SKM-1 (cell line): ENCODE data around the gene RGL2.
"Not testable (repeated sequence)": the region's sequence is repeated elsewhere in the genome, so short reads cannot be mapped to it uniquely, and the experiment has no call there.

Experiments
- DNase-seq: peaks from one replicate; lab custom pipeline; 2025; ENCODE audit not compliant: unreplicated experiment; lab: John Stamatoyannopoulos, UW

Gene RGL2

GRCh38 chr6:33294086-33294823 lies 4.5 kb downstream of the RGL2 start:
- no peak for DNase-seq

GRCh38 chr6:33292996-33293682 lies 5.6 kb downstream of the RGL2 start:
- no peak for DNase-seq

DNA sequence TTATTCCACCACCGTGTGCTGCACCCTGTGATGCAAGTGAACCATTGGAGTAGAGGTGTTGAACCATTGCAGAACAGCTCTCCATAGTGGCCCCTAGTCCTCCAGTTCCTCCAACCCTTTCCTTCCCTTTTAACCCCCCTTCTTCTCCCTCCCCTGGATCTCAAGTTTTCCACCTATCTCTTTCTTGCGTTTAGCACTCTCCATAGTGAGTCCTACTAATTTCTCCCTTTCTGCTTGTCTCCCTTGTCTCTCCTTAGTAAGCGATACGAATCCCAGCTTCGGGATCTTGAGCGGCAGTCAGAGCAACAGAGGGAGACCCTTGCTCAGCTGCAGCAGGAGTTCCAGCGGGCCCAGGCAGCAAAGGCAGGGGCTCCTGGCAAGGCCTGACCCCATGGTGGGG lies 8.3 kb downstream of the RGL2 start:
- DNase-seq, result no peak

GRCh38 chr6:33289784-33290315 lies 8.9 kb downstream of the RGL2 start:
- no peak for DNase-seq

GRCh38 chr6:33288921-33289783 lies 9.6 kb downstream of the RGL2 start, which contains the start of the genes PFDN6 and WDR46:
Gene PFDN6 (plus strand): TSS chr6:33289601. CDS start chr6:33289857, 256 bp downstream.
Gene WDR46 (minus strand): TSS chr6:33289239. CDS start chr6:33289170, 69 bp downstream.
- DNase-seq, result peak; percentile 97

DNA sequence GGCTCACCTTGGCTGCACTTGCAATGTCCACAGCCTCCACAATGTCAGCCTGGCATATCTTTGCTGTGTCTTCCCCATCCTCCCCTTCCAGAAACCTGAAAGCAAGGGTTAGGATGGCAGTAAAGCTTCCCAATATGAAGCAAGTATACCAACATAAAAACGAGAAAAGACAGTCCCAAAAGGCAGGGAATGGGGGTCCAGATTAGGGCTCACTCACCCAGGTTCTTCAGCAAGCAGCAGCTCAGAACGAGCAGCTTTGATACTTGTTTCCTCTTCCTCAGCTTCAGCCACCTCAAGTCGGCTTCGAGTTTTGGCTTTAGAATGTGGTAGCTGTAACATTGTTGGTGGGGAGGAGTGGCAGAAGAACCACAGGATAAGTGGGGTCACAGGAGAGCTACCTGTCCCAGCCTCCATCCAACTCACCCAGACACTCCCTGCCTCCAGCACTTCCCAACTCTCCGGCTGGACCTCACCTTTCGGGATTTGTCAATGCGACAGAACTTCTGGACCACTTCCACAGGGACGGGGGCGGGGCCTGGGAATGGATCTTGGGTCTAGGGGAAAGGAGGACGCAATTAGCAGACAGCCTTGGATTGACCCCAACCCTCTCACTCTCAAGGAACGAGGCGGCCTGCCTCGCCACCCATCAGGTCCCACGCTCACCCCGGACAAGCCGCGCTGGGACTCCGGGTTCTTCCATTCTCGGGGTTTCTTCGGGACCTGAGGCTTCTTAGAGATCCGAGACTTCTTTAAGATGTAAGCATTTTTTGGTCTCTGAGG lies 10.4 kb downstream of the RGL2 start:
- no peak for DNase-seq

GRCh38 chr6:33286946-33287914 lies 11.5 kb downstream of the RGL2 start:
- DNase-seq, result no peak

DNA sequence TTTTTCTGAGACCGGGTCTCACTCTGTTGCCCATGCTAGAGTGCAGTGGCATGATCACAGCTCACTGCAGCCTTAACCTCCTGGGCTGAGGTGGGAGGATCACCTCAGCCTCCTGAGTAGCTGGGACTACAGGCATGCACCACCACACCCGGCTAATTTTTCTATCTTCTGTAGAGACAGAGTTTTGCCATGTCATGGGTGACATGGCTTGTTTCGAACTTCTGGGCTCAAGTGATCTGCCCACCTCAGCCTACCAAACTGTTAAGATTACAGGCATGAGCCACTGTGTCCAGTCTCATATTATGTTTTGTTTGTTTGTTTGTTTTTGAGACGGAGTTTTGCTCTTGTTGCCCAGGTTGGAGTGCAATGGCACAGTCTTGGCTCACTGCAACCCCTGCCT lies 13.5 kb downstream of the RGL2 start:
- not testable (repeated sequence) for DNase-seq

- DNase-seq, result no peak
These were observed 18.2 kb downstream of the RGL2 start for GRCh38 chr6:33280539-33280938.

DNA sequence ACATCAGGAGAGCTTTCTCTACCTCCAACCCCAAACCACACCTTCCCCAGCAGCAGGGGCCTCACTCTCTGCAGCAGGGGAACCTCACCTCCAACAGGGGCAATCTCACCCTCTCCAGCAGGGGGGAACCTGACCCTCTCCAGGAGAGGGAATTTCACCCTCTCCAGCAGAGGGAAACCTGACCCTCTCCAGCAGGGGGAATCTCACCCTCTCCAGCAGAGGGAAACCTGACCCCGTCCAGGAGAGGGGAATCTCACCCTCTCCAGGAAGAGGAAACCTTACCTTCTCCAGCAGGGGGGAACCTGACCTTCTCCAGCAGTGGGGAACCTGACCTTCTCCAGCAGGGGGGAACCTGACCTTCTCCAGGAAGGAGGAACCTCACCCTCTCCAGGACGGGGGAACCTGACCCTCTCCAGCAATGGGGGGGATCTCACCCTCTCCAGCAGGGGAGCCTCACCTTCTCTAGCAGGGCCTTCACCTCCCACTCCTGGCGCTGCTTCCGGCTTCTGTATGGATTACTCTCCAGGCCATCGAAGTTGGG lies 18.7 kb downstream of the RGL2 start:
- no peak for DNase-seq

DNA sequence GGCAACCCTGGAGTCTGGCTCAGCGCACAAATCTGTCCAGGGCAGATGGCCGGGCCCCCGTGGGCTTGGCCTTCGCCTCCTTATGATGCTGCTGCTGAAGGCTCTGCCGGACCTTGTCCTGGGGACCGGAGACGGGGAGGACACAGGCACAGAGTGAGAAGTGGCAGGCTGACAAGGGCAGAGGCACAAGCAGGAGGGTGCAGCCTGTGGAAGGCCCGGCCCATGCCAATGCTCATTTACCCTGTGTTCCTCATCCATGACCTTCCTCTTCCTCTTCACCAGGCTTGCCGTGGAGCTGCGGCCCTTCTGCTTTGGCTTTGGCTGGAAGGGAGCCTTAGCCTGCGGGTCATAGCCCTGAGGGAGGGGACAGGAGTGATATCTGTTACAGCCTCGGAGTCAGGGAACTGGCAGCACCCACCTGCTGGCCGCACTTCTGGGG lies 19.5 kb downstream of the RGL2 start:
- no peak for DNase-seq

GRCh38 chr6:33278810-33279209 lies 19.9 kb downstream of the RGL2 start:
- no peak for DNase-seq

GRCh38 chr6:33278392-33278741 lies 20.4 kb downstream of the RGL2 start:
- DNase-seq, result no peak

DNA sequence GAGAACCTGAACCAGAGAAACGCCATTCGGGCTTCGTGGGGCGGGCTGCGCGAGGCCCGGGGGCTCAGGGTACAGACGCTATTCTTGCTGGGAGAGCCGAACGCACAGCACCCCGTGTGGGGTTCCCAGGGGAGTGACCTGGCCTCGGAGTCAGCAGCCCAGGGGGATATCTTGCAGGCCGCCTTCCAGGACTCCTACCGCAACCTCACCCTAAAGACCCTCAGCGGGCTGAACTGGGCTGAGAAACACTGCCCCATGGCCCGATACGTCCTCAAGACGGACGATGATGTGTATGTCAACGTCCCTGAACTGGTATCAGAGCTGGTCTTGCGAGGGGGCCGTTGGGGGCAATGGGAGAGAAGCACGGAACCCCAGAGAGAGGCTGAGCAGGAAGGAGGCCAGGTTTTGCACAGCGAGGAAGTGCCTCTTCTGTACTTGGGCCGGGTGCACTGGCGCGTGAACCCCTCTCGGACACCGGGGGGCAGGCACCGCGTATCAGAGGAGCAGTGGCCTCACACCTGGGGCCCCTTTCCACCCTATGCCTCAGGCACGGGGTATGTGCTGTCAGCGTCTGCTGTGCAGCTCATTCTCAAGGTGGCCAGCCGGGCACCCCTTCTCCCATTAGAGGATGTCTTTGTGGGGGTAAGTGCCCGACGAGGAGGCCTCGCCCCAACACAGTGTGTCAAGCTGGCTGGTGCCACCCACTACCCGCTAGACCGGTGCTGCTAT lies 20.9 kb downstream of the RGL2 start:
- no peak for DNase-seq

DNA sequence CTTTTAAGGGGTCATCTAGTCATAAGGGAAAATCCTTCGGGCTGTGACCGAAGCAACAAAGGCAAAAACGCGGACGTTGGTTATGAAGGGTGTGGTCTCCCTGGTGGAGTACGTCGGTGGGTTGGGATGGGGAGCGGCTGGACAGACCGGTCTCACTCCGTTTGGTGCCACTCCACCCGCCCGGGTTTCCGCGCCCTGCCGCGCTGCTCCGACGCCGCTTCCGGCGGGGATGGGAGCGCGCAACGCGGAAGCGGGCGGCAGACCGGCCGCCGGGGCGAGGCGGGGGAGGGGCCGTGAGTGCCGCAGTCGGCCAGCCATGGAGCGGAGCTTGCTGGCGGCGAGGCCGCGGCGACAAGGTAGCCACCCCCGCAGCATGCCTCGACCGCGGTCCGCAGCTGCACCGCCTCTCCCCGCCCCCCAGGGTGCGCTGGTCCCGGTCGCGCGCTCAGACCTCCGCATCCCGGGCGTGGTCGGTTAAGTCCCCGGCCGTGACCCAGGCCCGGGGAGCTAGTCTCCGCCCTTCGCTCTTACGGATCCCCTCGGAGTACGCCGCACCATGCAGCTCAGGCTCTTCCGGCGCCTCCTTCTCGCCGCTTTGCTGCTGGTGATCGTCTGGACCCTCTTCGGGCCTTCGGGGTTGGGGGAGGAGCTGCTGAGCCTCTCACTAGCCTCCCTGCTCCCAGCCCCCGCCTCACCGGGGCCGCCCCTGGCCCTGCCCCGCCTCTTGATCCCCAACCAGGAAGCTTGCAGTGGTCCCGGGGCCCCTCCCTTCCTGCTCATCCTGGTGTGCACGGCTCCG lies 21.7 kb downstream of the RGL2 start, which contains the start of gene B3GALT4:
TSS of gene B3GALT4 (plus strand) at position 260 of the 799 bp plus-strand sequence. CDS start at position 557, 297 bp downstream.
- DNase-seq, result no peak

DNA sequence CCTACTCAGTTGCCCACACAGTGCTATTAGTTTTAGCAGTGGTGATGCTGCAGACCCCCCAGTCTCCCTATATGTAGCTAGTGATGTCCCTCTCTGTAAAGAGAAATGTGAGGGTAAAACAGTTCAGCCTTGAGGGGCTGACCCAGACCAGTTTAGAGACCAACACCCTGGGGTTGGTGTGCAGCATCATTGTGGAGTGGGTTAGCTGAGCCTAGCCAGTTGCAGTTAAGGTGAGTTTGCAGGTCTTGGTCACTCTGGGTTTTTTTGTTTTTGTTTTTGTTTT lies 22.2 kb downstream of the RGL2 start:
- DNase-seq, result no peak

- DNase-seq, result not testable (repeated sequence)
These were observed 22.8 kb downstream of the RGL2 start for GRCh38 chr6:33275795-33276580.
